Neuronal stem cell (in vitro differentiated cells): ENCODE results near the gene WNT6.

Source experiments
- DNase-seq: peaks from one replicate; pipeline ENCODE4 v3.0.0-alpha.2; 2013; ENCODE audit warnings: low spot score
- H2AFZ ChIP-seq: one replicate; pipeline ENCODE4 v1.6.1; 2013; ENCODE audit warnings: mild to moderate bottlenecking, low read length, inconsistent platforms
- H2AK5ac ChIP-seq: 2 replicates; pipeline ENCODE4 v1.6.1; 2013; ENCODE audit warnings: low read depth, mild to moderate bottlenecking, inconsistent platforms, low read length, moderate library complexity, mixed read lengths
- H2BK120ac ChIP-seq: 2 replicates; pipeline ENCODE4 v1.6.1; 2013; ENCODE audit warnings: low read depth, mild to moderate bottlenecking, inconsistent platforms, low read length, moderate library complexity, mixed read lengths
- H2BK12ac ChIP-seq: one replicate; pipeline ENCODE4 v1.6.1; 2013; ENCODE audit warnings: low read length, inconsistent platforms
- H2BK15ac ChIP-seq: 2 replicates; pipeline ENCODE4 v1.6.1; 2013; ENCODE audit warnings: mild to moderate bottlenecking, low read length, inconsistent platforms, mixed read lengths
- H2BK5ac ChIP-seq: one replicate; pipeline ENCODE4 v1.6.1; 2013; ENCODE audit warnings: inconsistent platforms, mild to moderate bottlenecking, low read length, moderate library complexity
- H3K14ac ChIP-seq: one replicate; pipeline ENCODE4 v1.6.1; 2013; ENCODE audit warnings: low read length, inconsistent platforms
- H3K18ac ChIP-seq: 2 replicates; pipeline ENCODE4 v1.6.1; 2013; ENCODE audit warnings: low read length, inconsistent platforms
- H3K23ac ChIP-seq: 2 replicates; pipeline ENCODE4 v1.6.1; 2013; ENCODE audit warnings: low read depth, mild to moderate bottlenecking, mixed read lengths, low read length, inconsistent platforms; ENCODE audit not compliant: poor library complexity
- H3K27ac ChIP-seq: replicated peaks from 3 replicates; pipeline ENCODE4 v1.5.1; 2013; ENCODE audit warnings: low read length, inconsistent platforms
- H3K27me3 ChIP-seq, 3 experiments: 2 replicates each; pipeline ENCODE4 v1.6.1; 2013; ENCODE audit warnings: low read length in 3 of 3, mild to moderate bottlenecking in 2 of 3, inconsistent platforms in 1 of 3, low read depth in 1 of 3, mixed read lengths in 1 of 3, moderate library complexity in 1 of 3; ENCODE audit not compliant: control insufficient read depth in 3 of 3, insufficient read depth in 3 of 3
- H3K36me3 ChIP-seq, 2 donors: replicated peaks in 1 of 2; 2 replicates each; pipeline ENCODE4 v1.6.1; 2013; ENCODE audit warnings: low read length in 2 of 2; ENCODE audit not compliant: control insufficient read depth in 2 of 2, insufficient read depth in 2 of 2
- H3K4ac ChIP-seq: 2 replicates; pipeline ENCODE4 v1.6.1; 2013; ENCODE audit warnings: inconsistent platforms, mild to moderate bottlenecking, low read length, moderate library complexity
- H3K4me1 ChIP-seq, 2 donors: 1 replicate in 1 of 2; 2 replicates in 1 of 2; pipeline ENCODE4 v1.6.1; 2013; ENCODE audit warnings: low read length in 2 of 2, low read depth in 1 of 2; ENCODE audit not compliant: control insufficient read depth in 2 of 2, insufficient read depth in 1 of 2
- H3K4me2 ChIP-seq: one replicate; pipeline ENCODE4 v1.6.1; 2013; ENCODE audit warnings: mild to moderate bottlenecking, low read length, inconsistent platforms; ENCODE audit not compliant: insufficient read depth, poor library complexity, severe bottlenecking
- H3K4me3 ChIP-seq, 2 donors: 2 replicates each; pipeline ENCODE4 v1.5.1; 2013; ENCODE audit warnings: low read length in 2 of 2, mild to moderate bottlenecking in 2 of 2, inconsistent platforms in 1 of 2, moderate library complexity in 1 of 2
- H3K79me1 ChIP-seq: one replicate; pipeline ENCODE4 v1.6.1; 2013; ENCODE audit warnings: low read depth, mild to moderate bottlenecking, inconsistent platforms, low read length, moderate library complexity
- H3K9ac ChIP-seq: one replicate; pipeline ENCODE4 v1.6.1; 2013; ENCODE audit warnings: mild to moderate bottlenecking, low read depth, low read length, inconsistent platforms; ENCODE audit not compliant: poor library complexity
- H3K9me3 ChIP-seq, 2 donors: replicated peaks in 1 of 2; 2 replicates each; pipeline versions ENCODE3 to v1.6.1; 2013; ENCODE audit warnings: low read length in 2 of 2, mild to moderate bottlenecking in 2 of 2, inconsistent platforms in 1 of 2, low read depth in 1 of 2, mixed read lengths in 1 of 2, moderate library complexity in 1 of 2; ENCODE audit not compliant: control insufficient read depth in 2 of 2, insufficient read depth in 1 of 2
- H4K8ac ChIP-seq: one replicate; pipeline ENCODE4 v1.6.1; 2013; ENCODE audit warnings: low read depth, mild to moderate bottlenecking, inconsistent platforms, low read length, moderate library complexity
- H4K91ac ChIP-seq: one replicate; pipeline ENCODE4 v1.6.1; 2013; ENCODE audit warnings: low read length, low read depth, mild to moderate bottlenecking, inconsistent platforms; ENCODE audit not compliant: poor library complexity
- WGBS, 2 donors: extraction: QIAGEN DNeasy Blood & Tissue Kit; methylation state at CpG; one replicate each; pipeline ENCODE4 v1.1.7; 2013; ENCODE audit warnings: missing lambda C conversion rate in 2 of 2, mixed read lengths in 1 of 2; ENCODE audit not compliant: insufficient read length in 2 of 2, insufficient replicate concordance in 1 of 2; ENCODE audit errors: extremely low coverage in 2 of 2; 5-methylcytosine and 5-hydroxymethylcytosine counted together

Gene WNT6

DNA sequence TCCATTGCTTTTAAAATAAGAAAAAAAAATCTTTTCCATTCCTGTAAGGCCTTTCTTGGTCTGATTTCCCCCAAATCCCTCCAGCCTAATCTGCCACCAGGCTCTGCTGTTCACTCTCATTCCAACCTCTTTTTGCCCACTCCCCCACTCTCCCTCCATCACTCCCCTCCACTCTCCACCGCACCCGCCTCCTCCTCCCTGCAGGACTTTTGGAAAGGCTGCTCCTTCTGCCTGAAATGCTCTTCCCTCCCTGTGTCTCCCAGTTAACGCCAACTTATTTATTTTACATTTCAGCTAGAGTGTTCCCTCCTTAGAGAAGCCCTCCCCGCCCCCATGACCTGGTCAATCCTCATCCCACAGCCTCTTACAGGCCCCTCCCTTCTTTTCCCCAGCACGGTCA lies 4.7 kb upstream of the WNT6 start:
- H2BK15ac ChIP-seq = no peak overlapping the region
- H3K27ac ChIP-seq = no peak overlapping the region
- H3K4me2 ChIP-seq = no peak overlapping the region
- H3K4me1 ChIP-seq = peaks cover 6% of the 10 kb centered on the region in 2 donors
- no peak for DNase-seq
- no peak overlapping the region for H3K9ac ChIP-seq
- no CpG with 5 or more reads among the region's 5 CpGs for WGBS, 2 donors
- no peak overlapping the region for H4K91ac ChIP-seq
- H3K4ac ChIP-seq = no peak overlapping the region
- peaks cover 33 to 80% (median 67%) of the 10 kb centered on the region in 3 experiments for H3K27me3 ChIP-seq
- H2AK5ac ChIP-seq = no peak overlapping the region
- no peak overlapping the region for H3K14ac ChIP-seq
- no peak overlapping the region for H2BK12ac ChIP-seq
- H2AFZ ChIP-seq = no peak overlapping the region
- H2BK120ac ChIP-seq = no peak overlapping the region
- H3K18ac ChIP-seq = no peak overlapping the region
- no peak overlapping the region for H4K8ac ChIP-seq
- H2BK5ac ChIP-seq = no peak overlapping the region
- H3K36me3 ChIP-seq = no peaks in the 10 kb centered on the region
- no peak overlapping the region for H3K4me3 ChIP-seq
- H3K79me1 ChIP-seq = no peaks in the 10 kb centered on the region
- no peaks in the 10 kb centered on the region for H3K9me3 ChIP-seq
- no peak overlapping the region for H3K23ac ChIP-seq

DNA sequence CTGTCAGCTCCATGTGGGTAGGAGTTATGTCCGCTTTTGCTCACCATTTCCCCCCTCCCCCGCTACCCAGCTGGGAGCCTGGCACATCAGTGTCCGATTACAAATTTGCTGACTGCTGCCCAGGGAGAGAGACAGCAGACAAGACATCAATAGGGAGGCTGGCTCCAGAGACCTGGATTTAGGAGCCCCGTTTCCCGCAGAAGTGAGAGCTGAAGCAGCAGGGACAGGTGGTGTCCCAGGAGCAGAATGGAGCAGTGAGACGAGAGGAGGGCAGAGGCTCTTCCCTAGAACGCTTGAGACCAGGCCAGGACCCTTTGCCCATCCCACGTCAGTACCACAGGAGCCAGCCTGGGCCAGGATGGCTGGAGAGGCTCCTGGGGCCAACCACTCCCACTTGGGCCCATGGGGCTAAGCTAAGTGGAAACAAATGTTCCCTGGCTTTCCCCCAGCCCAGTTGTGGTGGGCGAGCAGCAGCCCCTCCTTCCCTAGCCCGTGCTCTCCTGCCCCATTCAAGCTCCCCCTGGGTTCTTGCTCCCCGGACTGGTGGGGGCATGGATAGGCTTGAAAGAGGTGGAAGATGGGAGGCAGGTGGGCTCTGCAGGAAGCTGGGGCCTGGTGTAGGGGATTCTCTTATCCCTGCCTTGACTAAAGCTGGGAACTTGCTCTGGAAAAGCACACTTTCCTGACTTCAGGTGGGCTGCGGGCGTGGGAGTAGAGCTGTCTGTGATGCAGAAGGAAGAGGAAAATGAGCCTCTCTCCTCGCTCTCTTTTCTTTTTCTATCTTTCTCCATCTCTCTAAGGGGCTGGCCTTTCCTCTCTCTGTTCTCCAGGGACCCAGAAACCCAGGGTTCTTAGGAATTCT lies 4.1 kb upstream of the WNT6 start:
- no peak overlapping the region for H3K4ac ChIP-seq
- no peak overlapping the region for H2BK5ac ChIP-seq
- DNase-seq = no peak
- no peak overlapping the region for H3K9ac ChIP-seq
- H3K23ac ChIP-seq = no peak overlapping the region
- no peak overlapping the region for H3K27ac ChIP-seq
- no CpG with 5 or more reads among the region's 14 CpGs for WGBS, 2 donors
- no peak overlapping the region for H2BK15ac ChIP-seq
- H3K79me1 ChIP-seq = no peaks in the 10 kb centered on the region
- H3K36me3 ChIP-seq = no peaks in the 10 kb centered on the region
- peaks cover 10 to 12% of the 10 kb centered on the region in 2 donors for H3K4me1 ChIP-seq
- no peak overlapping the region for H2BK120ac ChIP-seq
- H3K14ac ChIP-seq = peak overlapping the region; percentile 26
- H3K4me2 ChIP-seq = no peak overlapping the region
- peaks cover 40 to 87% (median 74%) of the 10 kb centered on the region in 3 experiments for H3K27me3 ChIP-seq
- no peaks in the 10 kb centered on the region for H3K9me3 ChIP-seq
- no peak overlapping the region for H3K18ac ChIP-seq
- H2AK5ac ChIP-seq = no peak overlapping the region
- no peak overlapping the region for H2AFZ ChIP-seq
- H4K91ac ChIP-seq = no peak overlapping the region
- no peak overlapping the region for H3K4me3 ChIP-seq
- H4K8ac ChIP-seq = no peak overlapping the region
- H2BK12ac ChIP-seq = no peak overlapping the region

- no peak overlapping the region for H2AFZ ChIP-seq
- H2BK15ac ChIP-seq = no peak overlapping the region
- H2BK5ac ChIP-seq = no peak overlapping the region
- H3K36me3 ChIP-seq = no peaks in the 10 kb centered on the region
- H3K27me3 ChIP-seq = peaks cover 40 to 86% (median 79%) of the 10 kb centered on the region in 3 experiments
- no peak overlapping the region for H3K27ac ChIP-seq
- no peak for DNase-seq
- H3K23ac ChIP-seq = no peak overlapping the region
- no peak overlapping the region for H3K4me3 ChIP-seq
- WGBS, 2 donors = no CpG with 5 or more reads among the region's 12 CpGs
- no peak overlapping the region for H3K9ac ChIP-seq
- no peak overlapping the region for H3K4ac ChIP-seq
- H2BK12ac ChIP-seq = no peak overlapping the region
- no peaks in the 10 kb centered on the region for H3K9me3 ChIP-seq
- H2BK120ac ChIP-seq = no peak overlapping the region
- H3K14ac ChIP-seq = no peak overlapping the region
- no peaks in the 10 kb centered on the region for H3K79me1 ChIP-seq
- H3K4me1 ChIP-seq = peaks cover 12 to 13% of the 10 kb centered on the region in 2 donors
- no peak overlapping the region for H4K8ac ChIP-seq
- no peak overlapping the region for H2AK5ac ChIP-seq
- no peak overlapping the region for H3K18ac ChIP-seq
- no peak overlapping the region for H4K91ac ChIP-seq
- no peak overlapping the region for H3K4me2 ChIP-seq
Observed at GRCh38 chr2:218856167-218856895, 3.3 kb upstream of the WNT6 start.

DNA sequence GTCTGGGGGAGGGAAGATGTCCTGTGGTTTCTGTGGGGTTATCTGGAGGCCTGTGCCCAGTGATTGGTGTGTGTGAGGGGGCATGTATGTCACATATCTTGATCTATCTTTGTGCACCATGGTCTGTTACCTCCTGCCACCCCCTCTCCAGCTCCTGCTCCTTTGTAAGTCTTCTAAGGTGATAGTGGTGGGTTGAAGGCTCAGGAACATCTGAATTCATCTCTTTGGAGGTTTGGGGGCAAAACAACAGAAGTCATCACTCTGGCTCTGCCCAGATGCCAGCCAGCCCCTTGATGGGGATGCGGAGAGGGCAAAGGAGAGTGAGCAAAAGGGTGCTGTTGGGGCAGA lies 2.7 kb upstream of the WNT6 start:
- H3K4me1 ChIP-seq = peaks cover 12 to 13% of the 10 kb centered on the region in 2 donors
- no peak overlapping the region for H3K27ac ChIP-seq
- H4K8ac ChIP-seq = no peak overlapping the region
- no peaks in the 10 kb centered on the region for H3K9me3 ChIP-seq
- H3K79me1 ChIP-seq = no peaks in the 10 kb centered on the region
- no peak overlapping the region for H3K4me3 ChIP-seq
- no peak overlapping the region for H2BK12ac ChIP-seq
- H2BK120ac ChIP-seq = no peak overlapping the region
- H4K91ac ChIP-seq = no peak overlapping the region
- H3K27me3 ChIP-seq = peaks cover 40 to 90% (median 84%) of the 10 kb centered on the region in 3 experiments
- no peak overlapping the region for H3K4ac ChIP-seq
- no peak for DNase-seq
- no CpG with 5 or more reads among the region's 1 CpG for WGBS, 2 donors
- H2AFZ ChIP-seq = no peak overlapping the region
- no peak overlapping the region for H2BK15ac ChIP-seq
- no peak overlapping the region for H3K14ac ChIP-seq
- no peak overlapping the region for H3K18ac ChIP-seq
- no peak overlapping the region for H3K9ac ChIP-seq
- H3K4me2 ChIP-seq = no peak overlapping the region
- no peak overlapping the region for H2AK5ac ChIP-seq
- no peaks in the 10 kb centered on the region for H3K36me3 ChIP-seq
- no peak overlapping the region for H3K23ac ChIP-seq
- no peak overlapping the region for H2BK5ac ChIP-seq
